SK-N-SH (cell line): ENCODE data around the gene TMEM231.
"Not testable (repeated sequence)": the region's sequence is repeated elsewhere in the genome, so short reads cannot be mapped to it uniquely, and the experiment has no call there.

Source experiments
- CTCF ChIP-seq: fragments of 200-600 bp; sonication (generic); IDR thresholded peaks from 2 replicates; pipeline ENCODE4 v1.6.1; 2017; ENCODE audit warnings: antibody characterized with exemption, mild to moderate bottlenecking, moderate library complexity
- MAX ChIP-seq: IDR thresholded peaks from 2 replicates; pipeline ENCODE4 v1.4.0; 2012; ENCODE audit warnings: low read depth
- RXRA ChIP-seq: IDR thresholded peaks from 2 replicates; pipeline ENCODE4 v1.4.0; 2012; ENCODE audit warnings: low read depth, mild to moderate bottlenecking, borderline replicate concordance
- SIN3A ChIP-seq: IDR thresholded peaks from 2 replicates; pipeline ENCODE4 v1.6.1; 2012; ENCODE audit warnings: low read depth, mild to moderate bottlenecking, low read length, moderate library complexity, borderline replicate concordance
- TCF12 ChIP-seq: IDR thresholded peaks from 2 replicates; pipeline ENCODE4 v1.4.0; 2012

GRCh38 chr16:75538882-75539565, 17.0 kb downstream of the TMEM231 start:
- not testable (repeated sequence) for TF ChIP-seq CTCF, MAX, TCF12, SIN3A, RXRA
